SIG-M5 (cell line): ENCODE results near the gene TGFB1.

Experiments
- DNase-seq: peaks from one replicate; lab custom pipeline; 2025; lab: John Stamatoyannopoulos, UW

Gene TGFB1

GRCh38 chr19:41321204-41321599, 32.5 kb downstream of the TGFB1 start:
- no peak for DNase-seq

- DNase-seq, result no peak
Observed at GRCh38 chr19:41320568-41320967, 33.2 kb downstream of the TGFB1 start.

GRCh38 chr19:41320185-41320518, 33.6 kb downstream of the TGFB1 start:
- DNase-seq, result no peak

- DNase-seq, result no peak
Observed at GRCh38 chr19:41319500-41320184, 34.1 kb downstream of the TGFB1 start.

- no peak for DNase-seq
Observed at GRCh38 chr19:41318696-41319499, 34.8 kb downstream of the TGFB1 start.

GRCh38 chr19:41316306-41316920, 37.3 kb downstream of the TGFB1 start:
- no peak for DNase-seq

GRCh38 chr19:41311613-41312012, 42.1 kb downstream of the TGFB1 start:
- DNase-seq, result no peak

- no peak for DNase-seq
Observed at GRCh38 chr19:41311072-41311471, 42.6 kb downstream of the TGFB1 start.

- DNase-seq, result no peak
Observed at GRCh38 chr19:41310033-41310831, 43.5 kb downstream of the TGFB1 start, which contains the start of gene CCDC97. CCDC97 (plus strand) TSS chr19:41310172; CDS start chr19:41310311, 139 bp downstream.

GRCh38 chr19:41309180-41310032, 44.3 kb downstream of the TGFB1 start:
- DNase-seq, result no peak

GRCh38 chr19:41308450-41309179, 45.1 kb downstream of the TGFB1 start:
- DNase-seq, result no peak

GRCh38 chr19:41307954-41308449, 45.7 kb downstream of the TGFB1 start:
- no peak for DNase-seq

- no peak for DNase-seq
Observed at GRCh38 chr19:41307090-41307875, 46.4 kb downstream of the TGFB1 start.

- DNase-seq, result no peak
Observed at GRCh38 chr19:41305927-41306793, 47.6 kb downstream of the TGFB1 start.

GRCh38 chr19:41304706-41305483, 48.8 kb downstream of the TGFB1 start:
- DNase-seq, result no peak

GRCh38 chr19:41303954-41304353, 49.8 kb downstream of the TGFB1 start:
- no peak for DNase-seq

- no peak for DNase-seq
Observed at GRCh38 chr19:41302624-41303351, 50.9 kb downstream of the TGFB1 start.
